ENCODE data around the gene LAMA1.

LAMA1 gene

GRCh38 chr18:6976935-6977334 is 140.7 kb downstream of the LAMA1 start:
- no peak for TF ChIP-seq CTCF (IDR thresholded peaks at IDR 0.05; ENCODE audit: extremely low read depth, missing control alignments)
- DNase-seq (ENCODE audit: low spot score) = no peak

GRCh38 chr18:6975084-6975483 is 142.5 kb downstream of the LAMA1 start:
- TF ChIP-seq CTCF (IDR thresholded peaks at IDR 0.05; ENCODE audit: extremely low read depth, missing control alignments) = no peak

GRCh38 chr18:6971823-6972478 is 145.6 kb downstream of the LAMA1 start:
- DNase-seq (ENCODE audit: low spot score) = no peak

More at GRCh38 chr18:6975084-6975483, 142.5 kb downstream of the LAMA1 start:
- no peak for DNase-seq (ENCODE audit: low spot score)

GRCh38 chr18:6963452-6964097 is 154.0 kb downstream of the LAMA1 start:
- no peak for TF ChIP-seq CTCF (IDR thresholded peaks at IDR 0.05; ENCODE audit: extremely low read depth, missing control alignments)
- DNase-seq (ENCODE audit: low spot score) = no peak

More at GRCh38 chr18:6971823-6972478, 145.6 kb downstream of the LAMA1 start:
- TF ChIP-seq CTCF (IDR thresholded peaks at IDR 0.05; ENCODE audit: extremely low read depth, missing control alignments) = no peak

- DNase-seq (ENCODE audit: low spot score) = no peak
Observed at GRCh38 chr18:6962571-6963451, 154.8 kb downstream of the LAMA1 start.

GRCh38 chr18:6961331-6961730 is 156.3 kb downstream of the LAMA1 start:
- TF ChIP-seq CTCF (IDR thresholded peaks at IDR 0.05; ENCODE audit: extremely low read depth, missing control alignments) = no peak
- DNase-seq (ENCODE audit: low spot score) = no peak

More at GRCh38 chr18:6962571-6963451, 154.8 kb downstream of the LAMA1 start:
- no peak for TF ChIP-seq CTCF (IDR thresholded peaks at IDR 0.05; ENCODE audit: extremely low read depth, missing control alignments)

- DNase-seq (ENCODE audit: low spot score) = no peak
- TF ChIP-seq CTCF (IDR thresholded peaks at IDR 0.05; ENCODE audit: extremely low read depth, missing control alignments) = no peak
Observed at GRCh38 chr18:6960656-6961055, 156.9 kb downstream of the LAMA1 start.
